GM23338 (cell line): ENCODE measurements around the gene PRG2. TPM values are rescaled to one million over a fixed set of nuclear protein-coding genes. Genes with fewer than 3 reads are reported as not detected.

Experiments
- ATAC-seq: fragments of 200-7000 bp; cut with Tn5 transposase; 3 replicates; pipeline ENCODE4 v1.9.1; 2020
- DNase-seq: peaks from one replicate; pipeline ENCODE4 v3.0.0-alpha.2; 2015; ENCODE audit warnings: low spot score
- H2AFZ ChIP-seq: fragments of 200-600 bp; sonication (generic); 2 replicates; pipeline ENCODE4 v1.8.0; 2016; ENCODE audit warnings: antibody characterized with exemption, mild to moderate bottlenecking, moderate library complexity
- H3F3A ChIP-seq: fragments of 200-600 bp; sonication (generic); replicated peaks from 2 replicates; pipeline ENCODE4 v1.8.0; 2017; ENCODE audit warnings: antibody characterized with exemption, mixed run types, low read depth
- H3K27ac ChIP-seq: fragments of 200-600 bp; sonication (generic); 2 replicates; pipeline ENCODE4 v1.6.1; 2016; ENCODE audit warnings: low read depth
- H3K27me3 ChIP-seq: fragments of 200-600 bp; sonication (generic); 2 replicates; pipeline ENCODE4 v1.8.0; 2016; ENCODE audit warnings: mild to moderate bottlenecking, mixed run types, moderate library complexity; ENCODE audit not compliant: insufficient read depth
- H3K36me3 ChIP-seq: fragments of 200-600 bp; sonication (generic); 2 replicates; pipeline ENCODE4 v1.8.0; 2016; ENCODE audit warnings: mild to moderate bottlenecking; ENCODE audit not compliant: insufficient read depth
- H3K4me1 ChIP-seq: fragments of 200-600 bp; sonication (generic); 2 replicates; pipeline ENCODE4 v1.8.0; 2016; ENCODE audit warnings: mild to moderate bottlenecking, moderate library complexity; ENCODE audit not compliant: insufficient read depth
- H3K4me2 ChIP-seq: fragments of 200-600 bp; sonication (generic); 2 replicates; pipeline ENCODE4 v1.7.1; 2017; ENCODE audit warnings: mixed run types
- H3K4me3 ChIP-seq: fragments of 200-600 bp; sonication (generic); 2 replicates; pipeline ENCODE4 v1.6.1; 2016; ENCODE audit warnings: mixed run types
- H3K79me2 ChIP-seq: fragments of 200-600 bp; sonication (generic); replicated peaks from 2 replicates; pipeline ENCODE4 v1.8.0; 2017; ENCODE audit warnings: mild to moderate bottlenecking; ENCODE audit not compliant: insufficient read depth
- H3K9me2 ChIP-seq: fragments of 200-600 bp; sonication (generic); 2 replicates; pipeline ENCODE4 v1.8.0; 2017; ENCODE audit not compliant: insufficient read depth
- H4K20me1 ChIP-seq: fragments of 200-600 bp; sonication (generic); replicated peaks from 2 replicates; pipeline ENCODE4 v1.8.0; 2017; ENCODE audit warnings: mild to moderate bottlenecking; ENCODE audit not compliant: insufficient read depth
- H3K27ac Mint-ChIP-seq: 2 replicates; pipeline ENCODE4 v1.8.0; 2020; ENCODE audit warnings: inconsistent platforms, mild to moderate bottlenecking, moderate library complexity, mixed read lengths
- H3K27me3 Mint-ChIP-seq: 3 replicates; pipeline ENCODE4 v1.8.0; 2022; ENCODE audit warnings: low read depth, mild to moderate bottlenecking, moderate library complexity, mixed read lengths, inconsistent platforms; ENCODE audit not compliant: insufficient read depth, poor library complexity
- H3K36me3 Mint-ChIP-seq: 3 replicates; pipeline ENCODE4 v1.8.0; 2021; ENCODE audit warnings: low read depth, mild to moderate bottlenecking, inconsistent platforms, moderate library complexity, mixed read lengths
- H3K4me1 Mint-ChIP-seq: 3 replicates; pipeline ENCODE4 v1.8.0; 2020; ENCODE audit warnings: mild to moderate bottlenecking, inconsistent platforms, mixed read lengths
- H3K4me3 Mint-ChIP-seq: 3 replicates; pipeline ENCODE4 v1.8.0; 2021; ENCODE audit warnings: moderate library complexity, mild to moderate bottlenecking, inconsistent platforms, mixed read lengths
- H3K9me3 Mint-ChIP-seq: 3 replicates; pipeline ENCODE4 v1.8.0; 2020; ENCODE audit warnings: moderate library complexity, mild to moderate bottlenecking, inconsistent platforms, mixed read lengths
- CREB1 ChIP-seq: fragments of 250-450 bp; sonication (Bioruptor Pico); IDR thresholded peaks from 2 replicates; pipeline ENCODE4 v1.5.0; 2020; ENCODE audit warnings: low read depth, mild to moderate bottlenecking, moderate library complexity
- CTCF ChIP-seq, 2 experiments: fragments of 200-600 bp in 1 of 2; sonication (generic) in 1 of 2; conservative IDR thresholded peaks; 2 replicates each; pipeline versions ENCODE4 v1.5.1 to v1.6.1; 2016 to 2017; ENCODE audit warnings: antibody characterized with exemption in 2 of 2, low read depth in 2 of 2, mild to moderate bottlenecking in 2 of 2, moderate library complexity in 1 of 2
- ETS1 ChIP-seq: IDR thresholded peaks from 2 replicates; pipeline ENCODE4 v1.6.1; 2016; ENCODE audit warnings: antibody characterized with exemption
- EZH2phosphoT487 ChIP-seq: fragments of 200-600 bp; sonication (generic); IDR thresholded peaks from one replicate; pipeline ENCODE4 v1.8.1; 2018; ENCODE audit warnings: antibody characterized with exemption; ENCODE audit not compliant: unreplicated experiment
- JUNB ChIP-seq: IDR thresholded peaks from one replicate; pipeline ENCODE4 v1.6.1; 2016; ENCODE audit warnings: antibody characterized with exemption; ENCODE audit not compliant: unreplicated experiment
- NANOG ChIP-seq: IDR thresholded peaks from 2 replicates; pipeline ENCODE4 v1.6.1; 2016; ENCODE audit warnings: antibody characterized with exemption, borderline replicate concordance
- POLR2AphosphoS5 ChIP-seq: IDR thresholded peaks from 2 replicates; pipeline ENCODE4 v1.6.1; 2016; ENCODE audit warnings: antibody characterized with exemption, low read depth
- REST ChIP-seq: IDR thresholded peaks from one replicate; pipeline ENCODE4 v1.6.1; 2018; ENCODE audit warnings: antibody characterized with exemption; ENCODE audit not compliant: unreplicated experiment
- STAT1 ChIP-seq: IDR thresholded peaks from one replicate; pipeline ENCODE4 v1.6.1; 2016; ENCODE audit warnings: antibody characterized with exemption; ENCODE audit not compliant: unreplicated experiment
- ZNF114 ChIP-seq: fragments of 250-450 bp; sonication (Bioruptor Pico); IDR thresholded peaks from 2 replicates; pipeline ENCODE4 v1.5.0; 2020; ENCODE audit warnings: mild to moderate bottlenecking, moderate library complexity
- ZNF331 ChIP-seq: fragments of 250-450 bp; sonication (Bioruptor Pico); IDR thresholded peaks from 2 replicates; pipeline ENCODE4 v1.5.0; 2020; ENCODE audit warnings: low read depth, mild to moderate bottlenecking, moderate library complexity
- polyA plus RNA-seq: library from polyadenylated mRNA; unstranded; fragments of >200 nt; fragmentation: Nextera tagmentation; extraction: Ambion mirVana; gene quantifications from 2 replicates; pipeline ENCODE4 v1.2.1, GENCODE V29; 2016
- total RNA-seq: library from RNA; depleted of rRNA; stranded (reverse); fragments of >200 nt; shearing (Covaris generic); gene quantifications from 2 replicates; pipeline ENCODE4 v1.2.3, GENCODE V29; 2014

The PRG2 gene
- total and polyA plus RNA-seq, 2 experiments from 2014 or later, result not detected

- 0 out of 3 replicates have a peak overlapping the region, but pooled peaks have one; percentile 23 for H3K4me3 Mint-ChIP-seq
- no peak for TF ChIP-seq ETS1
- TF ChIP-seq STAT1, result no peak
- no peak for TF ChIP-seq NANOG
- no peak for TF ChIP-seq EZH2phosphoT487
- no peak for TF ChIP-seq POLR2AphosphoS5
- Histone ChIP-seq H3K27ac (no peak overlapping the region), H3K4me1 (peaks cover 15% of the 10 kb centered on the region), H3K9me2 (no peaks in the 10 kb centered on the region), H2AFZ (no peak overlapping the region), H3K27me3 (peaks cover 13% of the 10 kb centered on the region; the same call in 1 of the 2 replicates), H3K79me2 (0 out of 2 replicates have a peak, but pooled peaks cover 5% of the 10 kb centered on the region), H3K4me3 (no peak overlapping the region), H3K4me2 (peak overlapping the region; percentile 81; the same call in 1 of the 2 replicates), H4K20me1 (no peaks in the 10 kb centered on the region; the same call in none of the 2 replicates), H3K36me3 (no peaks in the 10 kb centered on the region; the same call in 1 of the 2 replicates), H3F3A (no peaks in the 10 kb centered on the region; the same call in 1 of the 2 replicates)
- no peak overlapping the region for H3K27ac Mint-ChIP-seq
- H3K9me3 Mint-ChIP-seq, result no peaks in the 10 kb centered on the region
- H3K4me1 Mint-ChIP-seq, result peaks cover 21% of the 10 kb centered on the region
- no peak for ATAC-seq
- no peak for DNase-seq
- peaks cover 21% of the 10 kb centered on the region for H3K27me3 Mint-ChIP-seq
- H3K36me3 Mint-ChIP-seq, result peaks cover 32% of the 10 kb centered on the region
Observed at GRCh38 chr11:57424792-57425564, 34.5 kb upstream of the PRG2 start.

GRCh38 chr11:57424137-57424791, 33.8 kb upstream of the PRG2 start:
- H3K36me3 ChIP-seq, result no peaks in the 10 kb centered on the region; the same call in 1 of the 2 replicates
- peaks cover 34% of the 10 kb centered on the region for H3K36me3 Mint-ChIP-seq

More at GRCh38 chr11:57424137-57424791, 33.8 kb upstream of the PRG2 start:
- no peak overlapping the region for H3K4me3 Mint-ChIP-seq
- peaks cover 19% of the 10 kb centered on the region for H3K27me3 Mint-ChIP-seq
- Histone ChIP-seq H3K27me3 (peaks cover 11% of the 10 kb centered on the region; the same call in 1 of the 2 replicates), H4K20me1 (no peaks in the 10 kb centered on the region; the same call in none of the 2 replicates), H3K79me2 (0 out of 2 replicates have a peak, but pooled peaks cover 5% of the 10 kb centered on the region), H3K27ac (no peak overlapping the region), H2AFZ (no peak overlapping the region), H3K4me3 (no peak overlapping the region), H3K9me2 (no peaks in the 10 kb centered on the region), H3K4me1 (peaks cover 15% of the 10 kb centered on the region), H3F3A (no peaks in the 10 kb centered on the region; the same call in 1 of the 2 replicates), H3K4me2 (no peak overlapping the region)
- H3K27ac Mint-ChIP-seq, result no peak overlapping the region
- TF ChIP-seq JUNB (no peak), CTCF (conservative IDR thresholded peaks at IDR 0.05; ENCODE audit: low read depth in 2 of 2) (no peak), ZNF114 (CRISPR knock-in tag) (no peak), POLR2AphosphoS5 (no peak), ETS1 (no peak), CREB1 (CRISPR knock-in tag) (no peak), EZH2phosphoT487 (no peak), ZNF331 (no peak), REST (no peak)
- no peak for DNase-seq
- no peaks in the 10 kb centered on the region for H3K9me3 Mint-ChIP-seq
- no peak for ATAC-seq
- peaks cover 21% of the 10 kb centered on the region for H3K4me1 Mint-ChIP-seq
